Measurements from ENCODE around the gene SLC38A8.

DNA sequence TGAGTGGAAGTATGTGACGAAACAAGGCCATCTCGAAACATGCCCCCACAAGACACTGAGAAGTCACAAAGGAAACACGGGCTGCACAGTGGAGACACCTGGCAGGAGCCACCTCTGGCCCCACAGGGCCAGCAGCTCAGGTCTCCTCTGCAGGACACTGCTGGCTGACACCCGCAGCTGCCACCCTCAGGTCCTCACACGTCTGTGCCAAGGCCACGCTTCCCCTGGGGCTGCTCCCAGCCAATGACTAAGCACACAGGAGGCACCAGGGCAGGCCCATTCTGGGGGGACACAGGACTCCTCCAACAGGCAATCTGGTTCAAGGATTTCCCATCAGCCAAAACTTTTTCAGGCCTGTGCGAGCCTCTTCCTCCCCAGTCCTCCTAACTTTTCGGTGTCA, 37.8 kb upstream of the SLC38A8 start:
- no peak for TF ChIP-seq POLR2A (IDR thresholded peaks at IDR 0.05; ENCODE audit: low read depth, low read length)
- no peak for TF ChIP-seq TAF1 (IDR thresholded peaks at IDR 0.05; ENCODE audit: borderline replicate concordance, low read depth, low read length)
- no peak for TF ChIP-seq POLR2AphosphoS5 (IDR thresholded peaks at IDR 0.05; ENCODE audit: low read depth, low read length)

All from GM12892 (cell line).